AG04450 (cell line): ENCODE measurements around the gene HIPK1. TPM values are rescaled to one million over a fixed set of nuclear protein-coding genes. Genes with fewer than 3 reads are reported as not detected.

Experiments
- CTCF ChIA-PET: fragments of 300-600, 350-600 bp; formaldehyde crosslinking; extraction: SDS; loops from one replicate; lab custom pipeline; 2022; ENCODE audit warnings: antibody characterized with exemption, inconsistent platforms; lab: Charles Lee
- POLR2A ChIA-PET: fragments of 350-600 bp; formaldehyde crosslinking; extraction: SDS; loops from one replicate; lab custom pipeline; 2021; ENCODE audit warnings: antibody characterized with exemption, inconsistent platforms; lab: Yijun Ruan, JAX
- DNase-seq: peaks from one replicate; pipeline ENCODE4 v3.0.0-alpha.2; 2011; ENCODE audit warnings: low read depth, low spot score
- H3K27ac ChIP-seq: one replicate; pipeline ENCODE4 v1.5.1; 2012; ENCODE audit warnings: low read depth, low read length, control low read depth
- H3K27me3 ChIP-seq: one replicate; pipeline ENCODE4 v1.6.0; 2012; ENCODE audit warnings: low read length; ENCODE audit not compliant: control insufficient read depth, insufficient read depth
- H3K4me3 ChIP-seq: 2 replicates; pipeline ENCODE4 v1.5.1; 2011; ENCODE audit warnings: mild to moderate bottlenecking, low read depth, low read length, control low read depth
- H3K9me3 ChIP-seq: 2 replicates; pipeline ENCODE4 v1.5.1; 2012; ENCODE audit warnings: low read length; ENCODE audit not compliant: control insufficient read depth, insufficient read depth
- polyA plus RNA-seq: library from polyadenylated mRNA; depleted of rRNA; stranded (reverse); fragments of >200 nt; gene quantifications from 2 replicates; pipeline ENCODE4 v1.2.3, GENCODE V29; 2011
- TF ChIP-seq, protein P1 (sequence below): IDR thresholded peaks from 2 replicates; pipeline ENCODE4 v1.5.1; 2011; ENCODE audit warnings: low read depth, low read length, control low read depth, inconsistent platforms

HIPK1 gene
- polyA plus RNA-seq, 1 experiment, result 28.4 TPM

- ChIA-PET POLR2A (no interaction called here), CTCF (interaction anchor here (1.0 to 1.7 kb wide), 2 partner anchors 12 to 83 kb away, joined by 4 to 7 read pairs; no protein-coding TSS in a partner anchor)
- H3K9me3 ChIP-seq, result no peaks in the 10 kb centered on the region
- TF ChIP-seq, protein P1, sequence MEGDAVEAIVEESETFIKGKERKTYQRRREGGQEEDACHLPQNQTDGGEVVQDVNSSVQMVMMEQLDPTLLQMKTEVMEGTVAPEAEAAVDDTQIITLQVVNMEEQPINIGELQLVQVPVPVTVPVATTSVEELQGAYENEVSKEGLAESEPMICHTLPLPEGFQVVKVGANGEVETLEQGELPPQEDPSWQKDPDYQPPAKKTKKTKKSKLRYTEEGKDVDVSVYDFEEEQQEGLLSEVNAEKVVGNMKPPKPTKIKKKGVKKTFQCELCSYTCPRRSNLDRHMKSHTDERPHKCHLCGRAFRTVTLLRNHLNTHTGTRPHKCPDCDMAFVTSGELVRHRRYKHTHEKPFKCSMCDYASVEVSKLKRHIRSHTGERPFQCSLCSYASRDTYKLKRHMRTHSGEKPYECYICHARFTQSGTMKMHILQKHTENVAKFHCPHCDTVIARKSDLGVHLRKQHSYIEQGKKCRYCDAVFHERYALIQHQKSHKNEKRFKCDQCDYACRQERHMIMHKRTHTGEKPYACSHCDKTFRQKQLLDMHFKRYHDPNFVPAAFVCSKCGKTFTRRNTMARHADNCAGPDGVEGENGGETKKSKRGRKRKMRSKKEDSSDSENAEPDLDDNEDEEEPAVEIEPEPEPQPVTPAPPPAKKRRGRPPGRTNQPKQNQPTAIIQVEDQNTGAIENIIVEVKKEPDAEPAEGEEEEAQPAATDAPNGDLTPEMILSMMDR, result no peak
- H3K27ac ChIP-seq, result peak overlapping the region; percentile 11
- H3K4me3 ChIP-seq, result no peak overlapping the region
- DNase-seq, result no peak
- peaks cover 4% of the 10 kb centered on the region for H3K27me3 ChIP-seq
Measured at GRCh38 chr1:113918243-113918642, 10.9 kb upstream of the HIPK1 start.

GRCh38 chr1:113922957-113923356, 6.2 kb upstream of the HIPK1 start:
- peaks cover 7% of the 10 kb centered on the region for H3K27me3 ChIP-seq
- ChIA-PET POLR2A (no interaction called here), CTCF (no interaction called here)
- no peak overlapping the region for H3K27ac ChIP-seq
- TF ChIP-seq, protein P1, result no peak
- DNase-seq, result no peak
- no peaks in the 10 kb centered on the region for H3K9me3 ChIP-seq
- H3K4me3 ChIP-seq, result no peak overlapping the region

GRCh38 chr1:113924473-113924872, 4.7 kb upstream of the HIPK1 start:
- Histone ChIP-seq H3K4me3 (no peak overlapping the region), H3K9me3 (no peaks in the 10 kb centered on the region), H3K27ac (no peak overlapping the region), H3K27me3 (peaks cover 7% of the 10 kb centered on the region)
- ChIA-PET POLR2A (interaction anchor here (0.6 to 0.7 kb wide), 3 partner anchors 10 to 1334 kb away, joined by 3 to 6 read pairs (median 5); no protein-coding TSS in a partner anchor), CTCF (no interaction called here)
- no peak for DNase-seq
- TF ChIP-seq, protein P1, result no peak

- TF ChIP-seq, protein P1, result no peak
- Histone ChIP-seq H3K9me3 (no peaks in the 10 kb centered on the region; the same call in 1 of the 2 replicates), H3K27me3 (peaks cover 1% of the 10 kb centered on the region), H3K27ac (peak overlapping the region; percentile 82), H3K4me3 (peak overlapping the region; percentile 98)
- DNase-seq, result no peak
- POLR2A ChIA-PET, result interaction anchor here (1.2 to 4.0 kb wide), 4 partner anchors 16 to 51 kb away, joined by 3 to 54 read pairs (median 6); partner anchors contain the start of genes AP4B1, DCLRE1B and OLFML3
- CTCF ChIA-PET, result interaction anchor here (0.9 to 5.7 kb wide), 4 partner anchors 18 to 93 kb away, joined by 3 to 31 read pairs (median 16); partner anchors contain the start of genes AP4B1 and DCLRE1B
Measured at GRCh38 chr1:113928187-113928930, 765 bp upstream of the HIPK1 start.
